HG03442 (cell line): ENCODE measurements around the gene INO80D.

Source experiments
- ATAC-seq: cut with Tn5 transposase; IDR thresholded peaks from one replicate; pipeline ENCODE4 v1.9.1; 2021; ENCODE audit warnings: mild to moderate bottlenecking, moderate library complexity; ENCODE audit not compliant: unreplicated experiment

Gene INO80D

GRCh38 chr2:205947621-205948495 lies 138.1 kb downstream of the INO80D start:
- ATAC-seq: peak; percentile 83

- no peak for ATAC-seq
Observed at GRCh38 chr2:205946226-205946625, 139.7 kb downstream of the INO80D start.
